CD4-positive, alpha-beta T cell treated with Interleukin-4 for 1 hour (primary cell): ENCODE results near the gene PRF1.
"Not testable (repeated sequence)": the region's sequence is repeated elsewhere in the genome, so short reads cannot be mapped to it uniquely, and the experiment has no call there.

Experiments
- DNase-seq, 2 donors: peaks; one replicate each; pipeline ENCODE4 v3.0.0-alpha.2; 2020 to 2022

The PRF1 gene

DNA sequence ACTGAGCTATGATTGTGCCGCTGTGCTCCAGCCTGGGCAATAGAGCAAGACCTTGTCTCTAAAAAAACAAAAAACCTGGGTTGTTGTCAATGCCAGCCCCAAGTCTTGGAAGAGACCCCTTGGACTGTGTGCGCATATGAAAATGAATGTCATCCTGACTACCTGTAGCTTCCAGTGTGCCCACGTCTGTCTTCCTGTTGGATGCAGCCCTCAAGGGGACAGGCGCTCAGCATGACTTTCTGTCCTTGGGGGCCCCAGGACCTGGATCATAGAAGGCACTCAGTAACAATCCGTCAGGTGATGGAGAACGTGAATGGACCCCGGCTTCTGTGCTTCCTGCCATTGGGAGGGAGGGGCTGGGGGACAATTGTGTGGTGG lies 9.0 kb downstream of the PRF1 start:
- DNase-seq = no peak

DNA sequence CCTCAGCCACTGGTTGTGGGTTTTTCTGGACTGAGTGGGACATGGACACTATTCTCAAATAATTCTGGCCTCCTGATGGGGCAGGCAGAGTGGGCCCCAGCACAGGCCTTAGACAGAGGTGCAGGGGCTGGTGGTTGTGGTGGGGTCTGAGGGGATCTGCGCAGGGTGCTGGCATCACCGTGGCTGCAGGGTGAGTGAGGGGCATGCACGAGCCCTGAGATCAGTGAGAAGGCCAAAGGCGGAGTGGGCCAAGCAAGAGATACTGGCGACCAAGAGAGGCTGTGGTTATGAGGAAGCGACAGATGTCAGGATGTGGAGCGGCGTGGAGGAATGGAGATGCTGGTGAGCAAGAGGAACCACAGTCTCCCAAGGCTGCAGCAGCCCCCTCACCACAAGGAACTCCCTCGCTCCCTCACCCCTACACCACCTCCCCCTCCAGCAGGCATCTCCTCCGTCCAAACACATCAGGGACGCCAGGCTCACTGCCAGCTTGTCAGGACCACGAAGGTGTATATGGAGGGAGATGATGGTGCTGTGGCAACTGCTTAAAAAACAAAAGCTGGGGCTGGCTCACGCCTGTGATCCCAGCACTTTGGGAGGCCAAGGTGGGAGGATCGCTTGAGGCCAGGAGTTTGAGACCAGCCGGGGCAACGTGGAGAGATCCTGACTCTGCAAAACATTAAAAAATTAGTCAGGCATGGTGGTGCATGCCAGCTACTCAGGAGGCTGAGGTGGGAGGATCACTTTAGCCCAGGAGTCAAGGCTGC lies 9.6 kb downstream of the PRF1 start:
- DNase-seq = no peak

DNA sequence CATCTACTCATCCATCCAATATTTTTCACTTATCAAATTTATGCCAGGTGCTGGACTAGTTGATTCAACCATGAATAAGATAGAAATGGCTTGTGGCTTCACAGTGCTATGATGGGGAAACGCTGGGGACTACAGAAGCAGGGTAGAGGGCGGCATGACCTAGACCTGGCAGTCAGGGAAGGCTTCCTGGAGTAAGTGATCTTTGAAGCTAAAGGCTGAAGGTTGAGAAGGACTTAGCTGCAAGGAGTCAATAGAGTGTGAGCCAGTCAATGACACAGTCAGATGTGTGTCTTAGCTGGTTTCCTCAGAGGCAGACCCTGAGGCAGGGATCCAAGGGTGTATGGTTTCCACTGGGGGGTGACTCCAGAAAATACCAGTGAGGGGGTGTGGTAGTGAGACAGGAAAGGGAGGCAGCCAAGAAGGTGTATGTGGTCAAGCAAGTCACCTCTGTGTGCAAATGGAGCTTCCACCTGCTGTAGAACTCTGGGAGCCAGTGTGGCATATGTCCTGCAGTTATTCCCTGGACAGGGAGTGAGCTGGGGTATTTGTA lies 10.3 kb downstream of the PRF1 start:
- no peak for DNase-seq

DNA sequence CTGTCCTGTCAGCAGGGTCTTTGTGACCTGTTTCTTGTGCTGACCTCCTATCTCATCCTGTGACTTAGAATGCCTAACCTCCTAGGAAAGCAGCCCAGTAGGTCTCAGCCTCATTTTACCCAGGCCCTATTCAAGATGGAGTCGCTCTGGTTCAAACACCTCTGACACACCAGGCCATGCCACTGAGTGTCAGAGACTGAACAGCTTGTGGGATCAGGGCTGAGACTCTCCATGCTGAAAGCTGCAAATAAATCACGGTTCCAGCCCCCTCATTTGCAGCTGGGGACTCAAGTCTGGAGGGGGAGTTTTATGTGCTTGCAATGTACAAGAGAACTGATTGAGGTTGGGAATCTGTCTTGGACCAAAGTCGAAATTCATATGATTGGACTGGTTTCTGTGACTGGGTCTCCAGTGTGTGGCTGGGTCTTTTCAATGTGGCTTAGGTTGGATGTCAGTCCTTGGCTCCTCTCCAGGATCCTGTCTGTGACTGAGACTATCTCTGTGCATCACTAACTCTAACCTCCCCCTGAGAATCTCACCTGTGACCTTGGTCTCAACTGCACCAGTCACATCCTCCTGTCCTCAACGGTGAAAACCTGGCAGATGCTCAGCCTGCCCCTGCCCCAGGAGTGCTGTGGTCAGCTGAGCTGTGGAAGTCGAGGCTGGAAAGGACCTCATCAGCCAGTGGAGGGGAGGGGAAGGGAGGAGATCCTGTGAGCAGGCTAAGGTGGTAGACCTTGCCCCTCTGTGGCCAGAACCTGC lies 11.7 kb downstream of the PRF1 start:
- no peak for DNase-seq

DNA sequence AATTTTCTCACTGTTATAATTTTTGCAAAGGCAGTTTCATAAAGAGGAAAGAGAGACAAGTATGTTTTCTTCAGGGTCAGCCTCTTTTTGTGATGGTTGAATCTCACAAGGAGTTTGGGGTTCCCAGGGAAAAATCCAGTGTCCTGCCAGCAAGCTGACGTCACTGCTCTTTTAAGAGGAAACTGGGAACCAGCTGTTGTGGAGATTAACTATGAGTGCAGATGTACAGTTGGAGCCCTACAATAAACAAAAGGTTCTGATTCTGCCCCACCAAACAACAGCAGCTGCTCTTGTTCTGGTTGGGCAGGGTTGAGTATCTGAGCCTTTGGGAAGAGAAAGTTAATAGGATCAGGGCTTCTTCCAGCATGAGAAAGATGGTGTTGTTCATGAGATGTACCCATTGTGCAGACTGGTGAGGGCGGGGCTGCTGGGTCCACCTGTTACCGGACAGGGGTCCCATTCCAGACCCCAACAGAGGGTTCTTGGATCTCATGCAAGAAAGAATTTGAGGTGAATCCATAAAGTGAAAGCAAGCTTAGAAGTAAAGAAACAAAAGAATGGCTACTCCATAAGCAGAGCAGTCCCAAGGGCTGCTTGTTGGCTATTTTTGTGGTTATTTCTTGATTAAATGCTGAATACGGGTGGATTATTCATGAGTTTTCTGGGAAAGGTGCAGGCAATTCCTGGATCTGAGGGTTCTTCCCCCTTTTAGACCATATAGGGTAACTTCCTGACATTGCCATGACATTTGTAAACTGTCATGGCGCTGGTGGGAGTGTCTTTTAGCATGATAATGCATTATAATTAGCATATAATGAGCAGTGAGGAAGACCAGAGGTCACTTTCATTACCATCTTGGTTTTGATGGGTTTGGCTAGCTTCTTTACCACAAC lies 12.5 kb downstream of the PRF1 start:
- no peak for DNase-seq

DNA sequence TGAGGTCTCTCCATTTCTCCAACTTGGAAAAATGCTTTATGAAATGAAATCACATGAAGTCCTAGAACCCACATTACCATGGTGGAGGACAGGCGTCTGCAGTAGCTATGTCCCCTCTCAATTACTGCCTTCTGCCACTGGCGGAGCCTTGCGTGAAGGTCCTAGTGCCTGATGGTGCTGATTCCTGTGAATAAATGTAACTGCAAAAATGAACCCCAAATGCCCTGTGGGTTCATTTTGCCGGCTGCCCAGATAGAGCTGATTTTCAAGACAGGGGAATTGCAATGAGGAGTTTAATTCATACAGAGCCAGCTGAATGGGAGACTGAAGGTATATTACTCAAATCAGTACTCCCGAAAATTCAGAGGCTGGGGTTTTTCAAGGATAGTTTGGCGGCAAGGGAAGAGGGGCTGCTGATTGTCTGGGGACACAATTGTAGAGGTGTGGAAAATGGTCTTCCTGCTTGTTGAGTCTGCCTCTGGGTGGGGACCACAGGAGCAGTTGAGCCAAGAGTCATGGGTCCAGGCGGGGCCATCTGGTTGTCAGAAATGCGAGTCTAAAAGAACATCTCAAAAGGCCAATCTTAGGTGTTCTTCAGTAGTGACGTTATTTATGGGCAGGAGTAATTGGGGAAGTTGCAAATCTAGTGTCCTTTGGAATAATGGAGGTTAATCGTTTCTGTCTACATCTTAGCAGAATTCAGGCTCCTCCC lies 13.5 kb downstream of the PRF1 start:
- DNase-seq = no peak

DNA sequence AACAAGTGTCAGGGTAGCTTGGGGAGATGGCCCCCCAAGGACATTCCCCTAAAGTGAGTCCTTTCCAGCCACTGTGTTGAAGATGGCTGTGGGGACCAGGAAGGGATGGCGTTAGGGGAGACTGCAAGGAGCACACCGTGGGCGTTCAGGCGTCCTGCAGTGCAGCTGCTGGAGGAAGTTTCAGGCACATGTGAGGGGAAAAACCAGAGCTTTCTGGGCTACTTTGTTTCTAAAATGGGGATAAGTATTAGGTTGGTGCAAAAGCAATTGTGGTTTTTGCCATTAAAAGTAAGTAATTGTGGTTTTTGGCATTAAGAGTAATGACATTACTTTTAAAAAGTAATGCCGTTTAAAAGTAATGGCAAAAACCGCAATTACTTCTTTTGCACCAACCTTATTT lies 14.3 kb downstream of the PRF1 start:
- no peak for DNase-seq

DNA sequence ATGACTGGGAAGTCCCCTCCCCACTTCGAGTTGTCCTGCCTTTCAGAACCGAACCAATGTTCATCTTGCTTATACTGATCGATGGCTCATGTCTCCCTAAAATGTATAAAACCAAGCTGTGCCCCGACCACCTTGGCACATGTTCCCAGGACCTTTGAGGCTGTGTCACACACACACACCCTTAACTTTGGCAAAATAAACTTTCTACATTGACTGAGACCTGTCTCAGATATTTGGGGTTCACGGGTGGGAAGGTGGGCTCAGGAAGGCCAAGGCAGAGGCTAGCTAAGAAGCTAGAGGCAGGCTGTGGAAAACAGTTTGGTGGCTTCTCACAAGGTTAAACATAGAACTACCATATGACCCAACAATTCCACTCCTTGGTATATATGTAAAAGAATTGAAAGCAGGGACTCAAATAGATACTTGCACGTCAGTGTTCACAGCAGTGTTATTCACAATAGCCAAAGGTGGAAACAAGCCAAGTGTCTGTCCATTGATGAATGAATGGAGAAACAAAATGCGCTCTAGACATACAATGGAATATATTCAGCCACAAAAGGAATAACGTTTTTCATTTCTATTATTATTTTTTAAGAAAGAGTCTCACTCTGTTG lies 15.4 kb downstream of the PRF1 start:
- no peak for DNase-seq

DNA sequence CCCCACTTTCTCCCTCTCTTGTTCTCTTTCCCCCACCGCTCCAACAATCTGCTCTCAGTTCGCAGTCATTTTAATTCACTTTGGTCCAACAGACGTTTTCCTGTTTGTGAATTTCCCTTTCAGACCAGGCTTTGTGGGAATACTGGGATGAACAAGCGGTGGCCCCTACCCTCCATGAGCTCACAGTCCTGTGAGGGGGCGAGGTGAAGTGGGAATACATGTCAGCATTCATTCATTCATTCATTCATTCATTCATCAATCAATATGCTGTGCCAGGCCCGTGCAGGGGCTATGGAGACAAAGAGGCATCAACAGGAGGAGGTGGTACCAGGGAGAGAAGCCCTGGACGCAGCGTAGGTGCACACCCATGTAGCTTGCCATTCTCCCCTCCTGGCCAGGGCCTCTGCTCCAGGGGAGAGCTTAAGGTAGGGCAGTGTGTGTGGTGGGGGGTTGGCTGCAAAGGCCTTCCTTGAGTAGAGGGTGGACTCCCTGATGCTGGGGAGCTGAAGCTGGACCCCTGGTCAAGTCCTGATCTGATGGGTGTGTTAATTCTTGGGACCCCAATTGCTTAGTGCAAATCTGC lies 16.1 kb downstream of the PRF1 start:
- no peak for DNase-seq

DNA sequence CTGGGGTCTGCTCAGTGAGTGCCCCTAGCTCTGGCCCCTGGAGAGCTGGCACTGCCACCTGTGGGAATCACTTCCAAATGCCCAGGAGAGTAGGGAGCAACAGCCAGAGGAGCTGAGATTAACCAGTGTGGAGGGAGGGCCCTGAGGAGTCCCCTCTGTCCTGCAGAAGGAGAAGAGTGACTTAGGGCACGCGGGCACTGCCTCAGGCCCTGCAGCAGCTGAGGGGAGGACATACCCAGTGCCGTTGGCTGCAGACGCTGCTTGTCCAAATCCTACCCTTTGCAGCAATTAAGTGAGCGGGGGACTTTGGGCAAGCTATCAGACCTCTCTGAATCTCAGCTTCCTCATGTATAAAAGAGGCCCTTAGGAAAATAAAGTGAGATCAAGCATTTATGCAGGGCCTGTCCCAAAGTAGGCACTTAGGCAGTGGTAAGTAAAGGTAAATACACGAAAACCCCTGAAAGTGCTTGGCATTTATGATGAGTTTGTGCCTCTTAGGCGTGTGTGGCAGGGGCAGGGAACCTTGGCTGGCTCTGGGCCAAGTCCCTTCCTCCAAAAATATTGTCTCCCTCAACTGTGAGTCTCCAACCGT lies 16.9 kb downstream of the PRF1 start:
- no peak for DNase-seq

DNA sequence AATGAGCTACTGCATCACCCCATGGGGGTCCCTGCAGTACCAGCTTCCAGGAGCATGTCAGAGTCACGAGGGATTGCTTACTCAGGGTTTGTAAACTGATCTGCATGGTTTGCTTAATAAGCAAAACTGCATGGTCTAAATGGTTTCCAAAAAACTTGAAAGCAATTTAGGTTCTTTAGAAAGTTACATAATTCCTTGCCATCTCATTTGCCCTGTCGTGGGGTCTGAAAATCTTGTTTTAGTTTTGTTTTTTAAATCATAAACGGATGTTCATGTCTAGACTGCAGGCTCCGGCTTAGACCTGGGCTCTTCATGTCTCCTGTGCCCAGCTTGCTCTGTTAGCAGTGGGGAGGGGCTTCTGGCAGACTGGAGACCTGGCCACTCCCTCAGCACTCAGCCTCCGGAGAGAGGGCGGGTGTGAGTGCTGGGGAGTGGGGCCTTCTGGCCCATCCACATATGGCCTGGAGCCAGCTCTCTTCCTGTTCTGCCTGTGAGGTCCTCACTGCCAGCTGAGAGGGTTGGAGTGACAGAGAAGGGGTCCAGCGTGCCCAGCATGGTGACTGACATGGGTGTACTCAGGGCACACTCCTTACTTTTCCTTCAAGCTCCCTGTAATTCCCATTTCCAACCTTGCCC lies 17.5 kb downstream of the PRF1 start:
- peak in 1 of 2 donors; percentile 11 for DNase-seq

DNA sequence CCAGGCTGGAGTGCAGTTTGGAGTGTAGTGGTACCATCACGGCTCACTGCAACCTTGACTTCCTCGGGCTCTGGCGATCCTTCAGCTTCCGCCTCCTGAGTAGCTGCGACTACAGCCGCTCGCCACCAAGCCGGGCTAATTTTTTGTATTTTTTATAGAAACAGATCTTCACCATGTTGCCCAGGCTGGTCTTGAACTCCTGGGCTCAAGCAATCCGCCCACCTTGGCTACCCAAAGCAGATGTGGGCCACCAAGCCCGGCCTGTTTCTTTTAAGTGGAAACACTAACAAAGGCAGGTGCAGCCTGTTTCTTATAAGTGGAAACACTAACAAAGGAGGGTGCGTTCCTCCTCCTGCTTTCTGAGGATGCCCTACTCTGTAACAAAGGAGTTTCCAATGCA lies 18.2 kb downstream of the PRF1 start:
- DNase-seq = no peak

DNA sequence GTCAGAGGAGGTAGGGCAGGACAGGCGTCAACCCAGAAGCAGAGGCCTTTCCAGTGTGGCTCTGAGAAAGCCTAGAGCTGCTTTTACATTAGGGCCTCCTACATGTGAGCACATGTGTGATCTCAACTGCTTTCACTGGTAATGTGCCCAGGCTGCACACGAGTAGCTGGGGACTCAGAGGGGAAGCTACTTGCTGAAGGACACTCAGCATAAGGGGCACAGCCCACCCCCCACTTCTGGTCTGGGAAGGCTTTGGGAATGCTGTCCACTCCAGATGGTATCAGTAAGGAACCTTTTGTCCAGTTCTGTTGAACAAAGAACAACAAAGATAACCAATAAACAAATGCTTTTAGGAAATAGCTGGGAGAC lies 18.9 kb downstream of the PRF1 start:
- no peak for DNase-seq

DNA sequence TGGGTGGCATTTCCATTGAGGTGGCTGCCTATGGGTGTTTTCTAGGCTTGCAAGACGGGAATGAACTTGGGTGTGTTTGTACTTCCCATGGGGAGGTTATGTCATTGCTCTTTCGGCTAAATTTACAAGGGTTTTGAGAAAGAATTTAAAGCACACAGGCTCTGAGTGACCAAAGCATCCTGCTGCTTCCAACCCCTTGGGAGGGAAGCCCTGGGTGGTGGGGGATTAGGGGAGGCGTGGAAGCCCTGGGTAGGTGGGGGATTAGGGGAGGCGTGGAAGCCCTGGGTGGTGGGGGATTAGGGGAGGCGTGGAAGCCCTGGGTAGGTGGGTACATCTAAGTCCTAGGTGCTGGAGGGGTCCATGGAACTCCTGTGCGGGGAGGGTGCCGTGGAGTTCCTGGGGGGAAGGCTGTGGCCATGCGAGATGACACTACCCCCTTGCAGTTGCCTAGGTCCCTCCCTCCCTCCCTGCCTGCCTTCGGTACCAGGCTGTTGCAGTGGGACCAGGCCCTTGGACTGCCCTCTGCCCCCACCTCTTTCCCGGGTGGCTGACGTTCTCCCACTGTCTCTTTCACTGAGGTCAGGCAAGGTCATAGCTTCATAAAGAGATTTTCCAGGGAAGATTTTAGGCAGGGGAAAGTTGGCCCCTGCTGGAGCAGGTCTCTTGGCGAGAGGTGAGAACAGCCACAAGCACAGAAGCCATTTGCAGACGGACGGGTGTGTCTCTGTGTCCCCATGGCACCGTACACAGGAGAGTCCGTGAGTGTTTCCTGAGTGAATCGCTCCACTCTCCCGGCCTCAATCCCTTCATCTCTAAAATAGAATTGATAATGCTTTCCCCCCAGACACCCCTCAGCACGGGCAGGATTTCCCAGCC lies 19.5 kb downstream of the PRF1 start:
- no peak for DNase-seq

DNA sequence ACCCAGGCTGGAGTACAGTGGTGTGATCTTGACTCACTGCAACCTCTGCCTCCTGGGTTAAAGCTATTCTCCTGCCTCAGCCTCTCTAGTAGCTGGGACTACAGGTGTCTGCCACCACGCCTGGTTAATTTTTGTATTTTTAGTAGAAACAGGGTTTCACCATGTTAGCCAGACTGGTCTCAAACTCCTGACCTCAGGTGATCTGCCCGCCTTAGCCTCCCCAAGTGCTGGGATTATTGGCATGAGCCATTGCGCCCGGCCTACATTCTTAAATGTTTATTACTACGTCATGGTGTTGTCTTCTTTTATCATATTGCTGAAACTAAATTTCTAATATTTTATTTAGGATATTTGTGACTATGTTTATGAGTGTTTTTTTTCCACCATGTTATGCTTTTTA lies 21.4 kb downstream of the PRF1 start:
- not testable (repeated sequence) for DNase-seq

DNA sequence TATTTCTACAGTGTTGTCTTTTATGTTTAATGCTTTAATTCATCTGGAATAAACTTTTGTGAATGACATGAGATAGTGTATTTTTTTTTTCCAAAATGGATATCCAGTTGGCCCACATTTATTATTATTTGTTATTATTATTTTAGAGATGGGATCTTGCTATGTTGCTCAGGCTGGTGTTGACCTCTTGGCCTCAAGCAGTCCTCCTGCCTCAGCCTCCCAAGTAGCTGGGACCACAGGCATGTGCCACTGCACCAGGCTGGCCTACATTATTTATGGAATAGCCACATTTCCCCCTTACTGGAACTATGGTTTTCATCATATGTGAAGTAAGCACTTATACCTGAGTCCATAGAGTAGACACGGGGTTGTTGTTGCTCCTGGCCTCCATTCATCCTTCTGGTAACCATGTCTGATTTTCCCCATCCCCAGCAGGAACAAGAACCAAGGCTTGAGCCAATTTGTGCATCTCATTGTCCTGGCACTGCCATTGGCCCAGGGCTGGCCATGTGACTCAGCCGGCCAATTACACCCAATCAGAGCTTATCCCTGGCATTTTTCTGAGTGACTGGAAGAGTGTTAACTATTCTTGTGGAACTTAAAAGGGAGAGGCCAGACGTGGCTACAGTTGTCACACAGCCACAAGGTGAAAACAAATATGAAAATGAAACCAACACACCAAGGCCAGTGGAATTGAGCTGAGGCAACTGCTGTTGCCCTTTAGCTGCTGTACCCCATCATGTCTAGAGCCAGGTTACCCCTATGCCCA lies 23.1 kb downstream of the PRF1 start:
- DNase-seq = peak in 1 of 2 donors; percentile 43

DNA sequence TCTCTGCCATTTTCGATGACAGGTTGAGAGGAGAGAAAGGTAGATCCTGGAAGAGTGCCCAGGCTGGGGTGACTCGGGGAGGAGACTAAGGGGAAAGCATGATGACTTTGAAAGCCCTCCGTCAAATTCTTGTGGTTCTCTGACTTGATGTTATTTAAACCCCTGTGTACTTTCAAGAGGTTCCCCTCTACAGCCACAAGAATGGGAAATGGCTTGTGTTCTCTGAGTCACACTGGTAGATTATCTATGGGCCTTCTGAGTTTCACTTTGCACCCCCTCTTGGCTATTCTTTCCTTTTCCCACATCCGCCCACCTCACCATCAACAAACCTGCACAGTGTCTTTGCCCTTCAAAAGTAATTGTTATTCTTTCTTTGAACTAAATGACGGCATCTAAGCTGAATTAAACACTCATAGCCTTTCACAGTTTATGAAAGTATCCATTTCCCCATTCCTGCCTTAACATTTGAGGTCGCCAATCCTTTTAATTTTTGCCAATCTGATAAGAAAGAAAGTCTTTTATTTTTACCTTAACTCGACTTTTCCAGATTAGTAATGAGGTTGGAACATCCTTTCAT lies 24.1 kb downstream of the PRF1 start:
- DNase-seq = peak; percentile 37 to 60

DNA sequence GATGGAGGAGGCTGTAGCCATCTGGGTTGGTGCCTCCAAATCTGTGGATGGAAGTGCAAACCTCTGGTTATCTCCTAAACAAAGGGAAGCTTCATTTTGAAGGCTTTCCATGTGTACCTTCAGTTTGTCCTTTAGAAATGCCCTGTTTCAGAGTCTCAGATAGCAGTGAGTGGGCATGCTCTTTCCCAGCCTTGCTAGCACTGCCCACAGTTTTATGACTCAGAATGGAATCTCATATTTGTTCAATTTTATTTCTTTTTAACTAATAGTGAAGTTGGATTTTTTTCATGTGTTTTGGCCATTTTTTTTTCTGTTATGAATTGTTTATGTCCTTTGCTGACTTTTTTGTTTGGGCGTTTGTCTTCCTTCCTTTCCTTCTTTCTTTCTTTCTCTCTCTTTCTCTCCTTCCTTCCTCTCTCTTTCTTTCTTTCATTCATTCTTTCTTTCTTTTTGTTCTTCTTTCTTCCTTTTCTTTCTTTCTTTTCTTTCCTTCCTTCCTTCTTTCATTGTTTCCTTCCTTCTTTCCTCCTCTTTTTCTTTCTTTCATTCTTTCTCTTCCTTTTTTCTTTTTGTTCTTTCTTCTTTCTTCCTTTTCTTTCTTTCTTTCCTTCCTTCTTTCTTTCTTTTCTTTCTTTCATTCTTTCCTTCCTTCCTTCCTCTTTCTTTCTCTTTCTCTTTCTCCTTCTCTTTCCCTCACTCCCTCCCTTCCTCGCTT lies 25.6 kb downstream of the PRF1 start:
- peak in 1 of 2 donors; percentile 10 for DNase-seq
